HG03039 (cell line): ENCODE data around the gene TMEM205.

Source experiments
- ATAC-seq: cut with Tn5 transposase; IDR thresholded peaks from one replicate; pipeline ENCODE4 v1.9.1; 2021; ENCODE audit warnings: mild to moderate bottlenecking, moderate library complexity; ENCODE audit not compliant: unreplicated experiment

The TMEM205 gene

DNA sequence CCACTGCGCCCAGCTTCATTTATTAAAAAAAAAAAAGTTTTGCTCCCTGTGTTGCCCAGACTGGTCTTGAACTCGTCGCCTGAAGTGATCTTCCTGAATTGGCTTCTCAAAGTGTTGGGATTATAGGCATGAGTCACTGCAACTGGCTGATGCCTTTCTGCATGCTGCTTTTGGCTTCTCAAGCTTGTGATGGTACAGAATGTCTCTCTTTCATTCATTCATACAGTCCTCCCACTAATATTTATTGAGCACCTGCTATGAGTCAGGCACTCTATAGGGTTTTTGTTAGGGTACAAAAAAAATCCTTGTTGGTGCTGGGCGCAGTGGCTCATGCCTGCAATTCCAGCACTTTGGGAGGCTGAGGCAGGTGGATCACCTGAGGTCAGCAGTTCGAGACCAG is 41.1 kb downstream of the TMEM205 start:
- no peak for ATAC-seq

DNA sequence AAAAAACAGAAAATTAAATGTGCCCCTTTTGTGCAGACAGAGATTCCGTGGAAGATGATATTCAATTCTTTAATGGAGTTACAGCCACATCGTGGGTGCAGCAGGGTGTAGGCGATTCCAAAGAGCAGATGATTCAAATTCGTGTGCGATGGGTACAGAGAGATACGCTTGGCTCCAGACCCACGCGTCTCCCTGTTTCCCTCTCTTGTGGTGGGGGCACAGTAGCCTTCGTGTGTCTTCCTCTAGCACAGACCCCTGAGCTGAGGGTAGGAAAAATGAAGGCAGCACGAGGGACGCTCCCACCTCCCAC is 45.3 kb downstream of the TMEM205 start:
- no peak for ATAC-seq

DNA sequence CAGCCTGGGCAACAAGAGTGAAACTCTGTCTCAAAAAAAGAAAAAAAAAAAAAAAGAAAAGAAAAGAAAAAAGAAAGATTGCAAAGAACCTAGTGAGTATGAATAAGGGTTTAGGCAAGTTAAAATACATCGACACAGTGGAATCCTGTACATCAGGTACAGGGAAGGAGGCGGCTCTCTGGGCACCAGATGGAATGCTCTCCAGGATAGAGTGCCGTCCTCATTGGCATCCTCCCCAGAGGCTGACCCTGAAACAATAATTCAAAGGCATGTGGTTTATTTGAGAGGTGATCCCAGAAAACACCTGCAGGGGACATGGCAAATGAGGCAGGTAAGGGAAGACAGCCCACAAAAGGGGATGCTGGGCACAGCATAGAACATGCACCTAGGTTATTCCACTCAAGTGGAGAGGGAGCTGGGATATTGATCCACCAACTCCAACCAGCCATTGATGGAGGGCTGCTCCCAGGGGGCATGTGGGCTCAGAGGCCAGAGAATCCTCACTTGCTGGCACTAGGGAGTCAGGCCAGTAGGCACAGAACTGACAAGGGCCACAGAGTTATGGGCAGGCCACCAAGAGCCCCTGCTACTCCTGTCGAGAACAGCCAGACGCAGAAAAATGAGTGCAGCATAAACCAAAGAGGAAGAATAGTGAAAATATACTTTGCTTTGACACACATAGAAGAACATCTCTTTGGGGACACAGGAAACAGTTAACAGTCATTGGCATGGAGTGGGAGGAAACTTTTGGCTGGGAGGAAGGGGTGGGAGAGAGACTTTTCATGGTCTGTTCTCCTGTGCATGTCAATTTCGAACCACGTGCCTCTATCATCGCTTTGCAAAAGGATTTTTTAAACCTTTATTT is 45.9 kb downstream of the TMEM205 start:
- no peak for ATAC-seq

DNA sequence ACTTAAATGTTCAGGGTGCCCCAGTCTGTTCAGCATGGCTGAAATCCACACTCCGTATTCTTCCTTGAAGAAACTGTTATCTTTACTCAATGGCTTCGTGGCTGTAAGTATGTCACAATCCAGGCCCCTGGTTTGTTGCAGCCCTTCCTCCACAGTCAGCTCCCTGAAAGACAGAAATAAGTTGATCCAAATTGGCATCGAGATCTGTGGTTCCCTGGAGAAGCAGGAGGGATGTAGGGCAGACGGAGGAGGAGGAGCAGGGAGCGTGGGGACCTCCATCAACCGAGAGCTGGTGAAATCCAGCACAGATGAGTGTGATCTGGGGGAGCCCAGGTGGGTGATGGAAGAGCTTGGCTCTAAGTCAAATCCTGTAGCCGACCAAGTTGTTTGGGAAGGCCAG is 49.8 kb downstream of the TMEM205 start:
- ATAC-seq = no peak

GRCh38 chr19:11295665-11296245 is 50.3 kb downstream of the TMEM205 start, which contains the start of gene TSPAN16:
Gene TSPAN16, plus strand, starts transcription at chr19:11296160. Its CDS starts 138 bp downstream, at chr19:11296298.
- no peak for ATAC-seq

DNA sequence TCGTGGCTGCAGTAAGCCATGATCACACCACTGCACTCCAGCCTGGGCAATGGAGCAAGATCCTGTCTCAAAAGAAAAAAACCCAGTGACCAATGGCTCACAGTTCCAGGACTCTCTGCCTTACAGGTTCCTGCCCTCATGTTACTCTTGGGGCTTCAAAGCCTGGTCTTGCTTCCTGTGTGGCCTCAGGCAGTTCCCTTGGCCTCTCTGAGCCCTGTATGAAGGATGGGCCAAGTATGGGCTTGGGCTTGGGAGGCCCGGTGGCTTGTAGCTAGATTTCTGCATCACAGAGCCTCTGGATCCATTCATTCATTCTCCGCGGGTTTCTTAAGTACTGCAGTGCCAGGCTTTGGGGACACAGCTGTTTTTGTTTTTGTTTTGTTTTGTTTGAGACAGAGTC is 50.9 kb downstream of the TMEM205 start:
- ATAC-seq = no peak

- ATAC-seq = peak; percentile 51
Observed at GRCh38 chr19:11293433-11294389, 52.4 kb downstream of the TMEM205 start.
